T-helper 1 cell (primary cell): ENCODE results near the gene PTCD1.
A peak's percentile ranks its signal among the peaks of the same experiment; 100 is the strongest.
"Not testable (repeated sequence)": the region's sequence is repeated elsewhere in the genome, so short reads cannot be mapped to it uniquely, and the experiment has no call there.

Experiments used
- DNase-seq, 5 donors: peaks; one replicate each; pipeline ENCODE4 v3.0.0-alpha.2; 2012 to 2020

PTCD1 gene

GRCh38 chr7:99448855-99449254 lies 10.3 kb upstream of the PTCD1 start:
- DNase-seq: no peak

GRCh38 chr7:99447943-99448342 lies 9.3 kb upstream of the PTCD1 start:
- no peak for DNase-seq

GRCh38 chr7:99446096-99446495 lies 7.5 kb upstream of the PTCD1 start:
- DNase-seq: no peak

- DNase-seq: no peak
Measured at GRCh38 chr7:99440195-99440594, 1.6 kb upstream of the PTCD1 start.

- DNase-seq: no peak
Measured at GRCh38 chr7:99437946-99438572, 539 bp downstream of the PTCD1 start.

- DNase-seq: no peak
Measured at GRCh38 chr7:99433158-99433557, 5.4 kb downstream of the PTCD1 start.

GRCh38 chr7:99431756-99432540 lies 6.7 kb downstream of the PTCD1 start:
- DNase-seq: not testable (repeated sequence)

- DNase-seq: no peak
Measured at GRCh38 chr7:99429756-99430155, 8.8 kb downstream of the PTCD1 start.

GRCh38 chr7:99428972-99429566 lies 9.5 kb downstream of the PTCD1 start:
- DNase-seq: no peak

- DNase-seq: no peak
Measured at GRCh38 chr7:99424932-99425730, 13.5 kb downstream of the PTCD1 start.

- no peak for DNase-seq
Measured at GRCh38 chr7:99422625-99423024, 16.0 kb downstream of the PTCD1 start.

- DNase-seq: no peak
Measured at GRCh38 chr7:99422186-99422585, 16.4 kb downstream of the PTCD1 start.

- DNase-seq: no peak
Measured at GRCh38 chr7:99420986-99421385, 17.6 kb downstream of the PTCD1 start.

- DNase-seq: no peak
Measured at GRCh38 chr7:99420213-99420612, 18.4 kb downstream of the PTCD1 start.

- DNase-seq: no peak
Measured at GRCh38 chr7:99419323-99420021, 19.1 kb downstream of the PTCD1 start.

GRCh38 chr7:99418260-99418659 lies 20.3 kb downstream of the PTCD1 start:
- no peak for DNase-seq

- DNase-seq: not testable (repeated sequence)
Measured at GRCh38 chr7:99415513-99416127, 23.0 kb downstream of the PTCD1 start.

GRCh38 chr7:99410635-99411034 lies 28.0 kb downstream of the PTCD1 start:
- DNase-seq: no peak

- no peak for DNase-seq
Measured at GRCh38 chr7:99409806-99410205, 28.8 kb downstream of the PTCD1 start.

GRCh38 chr7:99409192-99409572 lies 29.4 kb downstream of the PTCD1 start:
- DNase-seq: no peak

- peak; percentile 81 to 95 (median 88) for DNase-seq
Measured at GRCh38 chr7:99408379-99409191, 30.0 kb downstream of the PTCD1 start, which contains the start of the genes BUD31 and PDAP1. BUD31 (plus strand) TSS chr7:99408969; CDS start chr7:99411093, 2,124 bp downstream. PDAP1 (minus strand) TSS chr7:99408597; CDS start chr7:99408548, 49 bp downstream.
